ENCODE data around the gene NPLOC4. TPM values are rescaled to one million over a fixed set of nuclear protein-coding genes. Genes with fewer than 3 reads are reported as not detected.

The NPLOC4 gene
- total RNA-seq, 1 experiment from 2014 or later: 208 TPM

DNA sequence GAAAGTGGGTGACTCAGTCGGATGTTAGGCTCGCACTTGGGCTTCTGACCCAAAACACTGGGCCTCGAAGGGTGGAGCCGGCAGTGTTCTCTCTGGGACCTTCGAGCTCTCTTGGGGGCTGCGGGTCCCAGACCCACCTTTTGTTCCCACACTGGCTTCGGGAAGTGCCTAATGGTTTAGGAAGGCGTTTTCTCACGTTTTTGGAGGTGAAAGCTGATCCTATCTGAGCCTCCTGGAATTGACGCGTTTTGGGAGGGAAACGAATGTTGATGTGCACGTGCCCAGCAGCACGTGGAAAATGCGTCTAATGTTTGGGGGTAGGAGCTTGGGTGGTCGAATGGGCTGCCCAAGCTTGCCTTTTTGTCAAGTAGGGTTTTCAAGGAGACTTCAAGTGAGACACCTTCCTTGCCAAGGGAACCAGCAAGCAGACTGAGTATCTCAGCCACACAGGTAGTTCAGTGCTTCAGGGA lies 47.6 kb upstream of the NPLOC4 start:
- Histone ChIP-seq H3K36me3 (ENCODE audit: low read depth) (no peaks in the 10 kb centered on the region), H3F3A (ENCODE audit: insufficient read depth, low read depth) (peaks cover 11% of the 10 kb centered on the region; the same call in 1 of the 2 replicates), H3K27ac (peak overlapping the region; percentile 78), H4K20me1 (ENCODE audit: insufficient read depth) (peaks cover 13% of the 10 kb centered on the region), H3K27me3 (ENCODE audit: insufficient read depth, low read depth) (no peaks in the 10 kb centered on the region), H3K9me2 (ENCODE audit: insufficient read depth) (no peaks in the 10 kb centered on the region), H3K4me1 (replicated peaks; ENCODE audit: insufficient read depth) (peaks cover 5% of the 10 kb centered on the region), H3K79me2 (ENCODE audit: low read depth) (peaks cover 55% of the 10 kb centered on the region), H2AFZ (no peak overlapping the region), H3K9me3 (ENCODE audit: insufficient read depth, low read depth) (no peaks in the 10 kb centered on the region), H3K4me3 (peak overlapping the region; percentile 93), H3K4me2 (peak overlapping the region; percentile 98)
- CTCF ChIA-PET: no interaction called here
- intact Hi-C loops (cut with micrococcal nuclease; ENCODE audit: unreplicated experiment): loop anchor here (1.0 to 5.0 kb wide), 3 partner anchors 19 to 338 kb away; partner anchors contain the start of genes CENPX, LRRC45, MRPL12 and NPLOC4
- no peak for TF ChIP-seq EZH2 (IDR thresholded peaks at IDR 0.05; ENCODE audit: low read depth)
- TF ChIP-seq, protein P1, sequence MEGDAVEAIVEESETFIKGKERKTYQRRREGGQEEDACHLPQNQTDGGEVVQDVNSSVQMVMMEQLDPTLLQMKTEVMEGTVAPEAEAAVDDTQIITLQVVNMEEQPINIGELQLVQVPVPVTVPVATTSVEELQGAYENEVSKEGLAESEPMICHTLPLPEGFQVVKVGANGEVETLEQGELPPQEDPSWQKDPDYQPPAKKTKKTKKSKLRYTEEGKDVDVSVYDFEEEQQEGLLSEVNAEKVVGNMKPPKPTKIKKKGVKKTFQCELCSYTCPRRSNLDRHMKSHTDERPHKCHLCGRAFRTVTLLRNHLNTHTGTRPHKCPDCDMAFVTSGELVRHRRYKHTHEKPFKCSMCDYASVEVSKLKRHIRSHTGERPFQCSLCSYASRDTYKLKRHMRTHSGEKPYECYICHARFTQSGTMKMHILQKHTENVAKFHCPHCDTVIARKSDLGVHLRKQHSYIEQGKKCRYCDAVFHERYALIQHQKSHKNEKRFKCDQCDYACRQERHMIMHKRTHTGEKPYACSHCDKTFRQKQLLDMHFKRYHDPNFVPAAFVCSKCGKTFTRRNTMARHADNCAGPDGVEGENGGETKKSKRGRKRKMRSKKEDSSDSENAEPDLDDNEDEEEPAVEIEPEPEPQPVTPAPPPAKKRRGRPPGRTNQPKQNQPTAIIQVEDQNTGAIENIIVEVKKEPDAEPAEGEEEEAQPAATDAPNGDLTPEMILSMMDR (conservative IDR thresholded peaks at IDR 0.05): no peak
- TSS peak; percentile 75 for BruUV-seq (replicated peaks)
- POLR2A ChIA-PET (ENCODE audit: unreplicated experiment): interaction anchor here (0.8 kb wide), 1 partner anchor 25 kb away, joined by 10 read pairs; no protein-coding TSS in a partner anchor
- peak in 1 of 2 experiments; percentile 68 for DNase-seq

DNA sequence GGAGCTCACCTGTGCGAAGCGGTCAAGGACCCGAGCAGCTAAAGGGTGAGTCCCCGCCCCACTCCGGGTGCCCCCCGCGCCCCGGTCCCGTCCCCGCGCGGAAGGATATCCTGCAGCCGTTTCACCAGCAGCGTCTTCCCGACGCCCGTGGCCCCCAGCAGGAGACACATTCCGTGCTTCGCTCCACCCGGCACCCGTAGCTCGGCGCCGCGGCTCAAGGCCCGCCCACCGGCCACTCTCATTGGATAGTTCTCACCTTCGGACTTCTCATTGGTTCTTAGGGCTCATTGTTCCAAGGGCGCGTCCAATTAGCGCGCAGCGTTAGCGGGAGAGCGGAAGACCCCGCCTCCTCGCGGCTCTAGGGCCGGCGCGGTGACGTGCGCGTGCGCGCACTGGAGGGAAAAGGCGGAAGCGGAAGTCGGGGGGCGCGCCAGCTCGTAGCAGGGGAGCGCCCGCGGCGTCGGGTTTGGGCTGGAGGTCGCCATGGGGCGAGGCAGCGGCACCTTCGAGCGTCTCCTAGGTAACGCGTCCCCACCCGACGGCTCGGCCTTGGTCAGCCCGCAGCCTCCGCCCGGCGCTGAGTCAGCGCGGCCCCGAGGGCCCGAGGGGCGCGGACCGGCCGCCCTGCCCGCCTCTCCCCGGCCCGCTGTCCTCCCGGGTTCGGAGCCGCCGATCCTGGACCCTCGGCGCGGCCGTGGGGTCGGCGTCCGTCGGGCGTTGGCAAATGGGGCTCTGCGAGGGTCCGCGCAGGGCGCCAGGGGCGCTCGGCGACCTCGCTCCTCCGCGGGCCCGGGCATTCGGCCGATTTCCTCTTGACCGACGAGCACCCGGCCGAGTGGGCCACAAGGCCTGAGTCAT lies 46.9 kb upstream of the NPLOC4 start, which contains the start of the genes ARL16 and HGS:
Gene ARL16, minus strand, starts transcription at position 214 of the 858 bp plus-strand sequence. Its CDS starts 44 bp downstream, at position 170.
Gene HGS, plus strand, starts transcription at position 428 of the 858 bp plus-strand sequence. Its CDS starts 56 bp downstream, at position 484.
- H3K4me1 ChIP-seq (replicated peaks; ENCODE audit: insufficient read depth): peaks cover 5% of the 10 kb centered on the region
- TF ChIP-seq, protein P1 (conservative IDR thresholded peaks at IDR 0.05): no peak
- TF ChIP-seq EZH2 (IDR thresholded peaks at IDR 0.05; ENCODE audit: low read depth): no peak
- peak within 1 kb of the TSS; percentile 78 for H3K27ac ChIP-seq
- intact Hi-C loops (cut with micrococcal nuclease; ENCODE audit: unreplicated experiment): loop anchor here (1.0 to 5.0 kb wide), 3 partner anchors 19 to 338 kb away; partner anchors contain the start of genes CENPX, LRRC45, MRPL12 and NPLOC4
- H3K9me2 ChIP-seq (ENCODE audit: insufficient read depth): no peaks in the 10 kb centered on the region
- peaks cover 55% of the 10 kb centered on the region for H3K79me2 ChIP-seq (ENCODE audit: low read depth)
- H4K20me1 ChIP-seq (ENCODE audit: insufficient read depth): peaks cover 13% of the 10 kb centered on the region
- no peaks in the 10 kb centered on the region for H3K27me3 ChIP-seq (ENCODE audit: insufficient read depth, low read depth)
- H3K9me3 ChIP-seq (ENCODE audit: insufficient read depth, low read depth): no peaks in the 10 kb centered on the region
- no TSS peak for BruUV-seq (replicated peaks)
- H3K36me3 ChIP-seq (ENCODE audit: low read depth): no peaks in the 10 kb centered on the region
- DNase-seq: peak; percentile 90 to 99
- H3F3A ChIP-seq (ENCODE audit: insufficient read depth, low read depth): peaks cover 11% of the 10 kb centered on the region; the same call in 1 of the 2 replicates
- H3K4me2 ChIP-seq: peak within 1 kb of the TSS; percentile 98
- H3K4me3 ChIP-seq: peak within 1 kb of the TSS; percentile 93
- ChIA-PET POLR2A (ENCODE audit: unreplicated experiment) (interaction anchor here (0.5 to 0.9 kb wide), 5 partner anchors 25 to 50 kb away, joined by 3 to 10 read pairs (median 4); no protein-coding TSS in a partner anchor), CTCF (interaction anchor here (0.6 kb wide), 1 partner anchor 86 kb away, joined by 13 read pairs; no protein-coding TSS in a partner anchor)
- H2AFZ ChIP-seq: peak within 1 kb of the TSS; percentile 80

DNA sequence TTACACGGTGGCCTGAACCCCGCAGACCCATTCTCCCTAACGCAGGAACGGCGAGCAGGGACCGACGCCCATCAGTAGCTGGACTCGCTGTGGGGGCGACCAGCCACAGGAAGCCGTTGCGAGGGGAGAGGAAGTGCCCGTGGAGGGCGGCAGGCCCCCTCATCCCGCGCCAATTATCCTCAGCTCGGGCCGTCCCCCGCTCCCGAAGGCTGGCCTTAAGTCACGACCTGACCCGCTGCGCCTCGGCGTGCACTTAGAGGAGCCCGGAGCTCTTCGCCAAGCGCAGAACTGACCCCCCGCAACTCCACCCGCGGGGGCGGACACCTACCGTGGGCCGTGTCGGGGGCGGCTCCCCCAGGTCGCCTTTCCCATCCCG lies 46.3 kb upstream of the NPLOC4 start:
- no TSS peak for BruUV-seq (replicated peaks)
- Histone ChIP-seq H3K9me3 (ENCODE audit: insufficient read depth, low read depth) (no peaks in the 10 kb centered on the region), H3K4me2 (peak overlapping the region; percentile 84), H2AFZ (peak overlapping the region; percentile 80), H3K36me3 (ENCODE audit: low read depth) (no peaks in the 10 kb centered on the region), H3K4me3 (peak overlapping the region; percentile 93), H4K20me1 (ENCODE audit: insufficient read depth) (peaks cover 13% of the 10 kb centered on the region), H3K27me3 (ENCODE audit: insufficient read depth, low read depth) (no peaks in the 10 kb centered on the region), H3F3A (ENCODE audit: insufficient read depth, low read depth) (peaks cover 11% of the 10 kb centered on the region; the same call in 1 of the 2 replicates), H3K79me2 (ENCODE audit: low read depth) (peaks cover 55% of the 10 kb centered on the region), H3K9me2 (ENCODE audit: insufficient read depth) (no peaks in the 10 kb centered on the region), H3K27ac (no peak overlapping the region), H3K4me1 (replicated peaks; ENCODE audit: insufficient read depth) (peaks cover 5% of the 10 kb centered on the region)
- intact Hi-C loops (cut with micrococcal nuclease; ENCODE audit: unreplicated experiment): loop anchor here (5.0 kb wide), 2 partner anchors 46 to 339 kb away; partner anchors contain the start of genes CENPX, LRRC45, NPLOC4 and TSPAN10
- ChIA-PET CTCF (interaction anchor here (0.6 kb wide), 1 partner anchor 85 kb away, joined by 13 read pairs; no protein-coding TSS in a partner anchor), POLR2A (ENCODE audit: unreplicated experiment) (interaction anchor here (0.5 to 0.9 kb wide), 3 partner anchors 25 to 117 kb away, joined by 3 read pairs; no protein-coding TSS in a partner anchor)
- DNase-seq: no peak
- TF ChIP-seq, protein P1 (conservative IDR thresholded peaks at IDR 0.05): no peak
- TF ChIP-seq EZH2 (IDR thresholded peaks at IDR 0.05; ENCODE audit: low read depth): no peak
